ENCODE results near the gene IFNL2. TPM values are rescaled to one million over a fixed set of nuclear protein-coding genes. Genes with fewer than 3 reads are reported as not detected.
"Not testable (repeated sequence)": the region's sequence is repeated elsewhere in the genome, so short reads cannot be mapped to it uniquely, and the experiment has no call there.

IFNL2 gene
- total RNA-seq = not detected

- peaks cover 0 to 19% (median 0%) of the 10 kb centered on the region in 3 donors for H3K4me1 ChIP-seq
- WGBS, 2 donors = no CpG with 5 or more reads among the region's 1 CpG
- H3K36me3 ChIP-seq; intact Hi-C loops (cut with DNase I); H3K9me3 ChIP-seq; H3K4me3 ChIP-seq; H3K27ac ChIP-seq; DNase-seq: not testable (repeated sequence)
- peaks cover 3 to 75% (median 17%) of the 10 kb centered on the region in 4 donors for H3K27me3 ChIP-seq
Measured at GRCh38 chr19:39268085-39268484, at the start of gene IFNL2. Gene IFNL2, plus strand, starts transcription at chr19:39268396. Its CDS starts 173 bp downstream, at chr19:39268569.

GRCh38 chr19:39219108-39219507, 49.1 kb upstream of the IFNL2 start:
- H3K27ac ChIP-seq; H3K36me3 ChIP-seq; H3K4me3 ChIP-seq; DNase-seq; H3K9me3 ChIP-seq; intact Hi-C loops (cut with DNase I); H3K4me1 ChIP-seq: not testable (repeated sequence)
- peaks cover 0 to 64% (median 2%) of the 10 kb centered on the region in 4 donors for H3K27me3 ChIP-seq
- 53 to 64% methylated on average over 7 to 10 of the region's 10 CpGs for WGBS, 2 donors

GRCh38 chr19:39223703-39224279, 44.4 kb upstream of the IFNL2 start:
- 20 to 24% methylated on average over 4 of the region's 4 CpGs for WGBS, 2 donors
- no peaks in the 10 kb centered on the region for H3K4me1 ChIP-seq
- H3K27me3 ChIP-seq = peaks cover 0 to 55% (median 3%) of the 10 kb centered on the region in 4 donors
- no peak for DNase-seq
- no peak overlapping the region for H3K27ac ChIP-seq
- no peak overlapping the region for H3K4me3 ChIP-seq
- TF ChIP-seq CTCF (IDR thresholded peaks at IDR 0.05) (no peak), POLR2A (IDR thresholded peaks at IDR 0.05) (no peak)
- H3K36me3 ChIP-seq = no peaks in the 10 kb centered on the region
- H3K9me3 ChIP-seq = no peaks in the 10 kb centered on the region
- intact Hi-C loops (cut with DNase I) = no loop called here

GRCh38 chr19:39224910-39225309, 43.3 kb upstream of the IFNL2 start:
- H3K4me1 ChIP-seq = no peaks in the 10 kb centered on the region
- H3K9me3 ChIP-seq = no peaks in the 10 kb centered on the region
- H3K36me3 ChIP-seq = no peaks in the 10 kb centered on the region
- 12 to 34% methylated on average over 3 of the region's 3 CpGs for WGBS, 2 donors
- no peak for DNase-seq
- no peak overlapping the region for H3K4me3 ChIP-seq
- no peak for TF ChIP-seq POLR2A (IDR thresholded peaks at IDR 0.05)
- H3K27me3 ChIP-seq = peaks cover 0 to 44% (median 3%) of the 10 kb centered on the region in 4 donors
- intact Hi-C loops (cut with DNase I) = no loop called here
- no peak overlapping the region for H3K27ac ChIP-seq

- Histone ChIP-seq H3K4me3 (no peak overlapping the region), H3K27me3 (peaks cover 0 to 14% (median 0%) of the 10 kb centered on the region in 4 donors), H3K27ac (no peak overlapping the region), H3K9me3 (no peaks in the 10 kb centered on the region), H3K4me1 (no peaks in the 10 kb centered on the region), H3K36me3 (no peaks in the 10 kb centered on the region)
- TF ChIP-seq CTCF (IDR thresholded peaks at IDR 0.05) (no peak), POLR2A (IDR thresholded peaks at IDR 0.05) (no peak)
- no peak for DNase-seq
- 70 to 71% methylated on average over 1 to 2 of the region's 2 CpGs for WGBS, 2 donors
- intact Hi-C loops (cut with DNase I) = no loop called here
Measured at GRCh38 chr19:39230096-39230764, 38.0 kb upstream of the IFNL2 start.

GRCh38 chr19:39232708-39233107, 35.5 kb upstream of the IFNL2 start:
- TF ChIP-seq POLR2A (IDR thresholded peaks at IDR 0.05) = no peak
- TF ChIP-seq CTCF (IDR thresholded peaks at IDR 0.05) = no peak
- Histone ChIP-seq H3K27me3 (peaks cover 0 to 38% (median 0%) of the 10 kb centered on the region in 4 donors), H3K36me3 (no peaks in the 10 kb centered on the region), H3K4me1 (peaks cover 0 to 4% (median 3%) of the 10 kb centered on the region in 3 donors), H3K9me3 (no peaks in the 10 kb centered on the region), H3K4me3 (no peak overlapping the region), H3K27ac (no peak overlapping the region)
- 83 to 94% methylated on average over 4 to 5 of the region's 5 CpGs for WGBS, 2 donors
- intact Hi-C loops (cut with DNase I) = no loop called here
- DNase-seq = no peak

Measured in esophagus squamous epithelium (tissue), 5 donors.